Measurements from ENCODE around the gene PTX4. TPM values are rescaled to one million over a fixed set of nuclear protein-coding genes. Genes with fewer than 3 reads are reported as not detected.

Gene PTX4
- total RNA-seq, 1 donor from 2014 or later, result not detected

- TF ChIP-seq, protein P1, sequence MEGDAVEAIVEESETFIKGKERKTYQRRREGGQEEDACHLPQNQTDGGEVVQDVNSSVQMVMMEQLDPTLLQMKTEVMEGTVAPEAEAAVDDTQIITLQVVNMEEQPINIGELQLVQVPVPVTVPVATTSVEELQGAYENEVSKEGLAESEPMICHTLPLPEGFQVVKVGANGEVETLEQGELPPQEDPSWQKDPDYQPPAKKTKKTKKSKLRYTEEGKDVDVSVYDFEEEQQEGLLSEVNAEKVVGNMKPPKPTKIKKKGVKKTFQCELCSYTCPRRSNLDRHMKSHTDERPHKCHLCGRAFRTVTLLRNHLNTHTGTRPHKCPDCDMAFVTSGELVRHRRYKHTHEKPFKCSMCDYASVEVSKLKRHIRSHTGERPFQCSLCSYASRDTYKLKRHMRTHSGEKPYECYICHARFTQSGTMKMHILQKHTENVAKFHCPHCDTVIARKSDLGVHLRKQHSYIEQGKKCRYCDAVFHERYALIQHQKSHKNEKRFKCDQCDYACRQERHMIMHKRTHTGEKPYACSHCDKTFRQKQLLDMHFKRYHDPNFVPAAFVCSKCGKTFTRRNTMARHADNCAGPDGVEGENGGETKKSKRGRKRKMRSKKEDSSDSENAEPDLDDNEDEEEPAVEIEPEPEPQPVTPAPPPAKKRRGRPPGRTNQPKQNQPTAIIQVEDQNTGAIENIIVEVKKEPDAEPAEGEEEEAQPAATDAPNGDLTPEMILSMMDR (conservative IDR thresholded peaks at IDR 0.05; ENCODE audit: low read depth, low read length), result no peak
- DNase-seq (ENCODE audit: low read depth), result no peak
- H3K4me3 ChIP-seq (ENCODE audit: low read depth, low read length), result no peak overlapping the region
These were observed 35.0 kb upstream of the PTX4 start for GRCh38 chr16:1523581-1524245.

DNA sequence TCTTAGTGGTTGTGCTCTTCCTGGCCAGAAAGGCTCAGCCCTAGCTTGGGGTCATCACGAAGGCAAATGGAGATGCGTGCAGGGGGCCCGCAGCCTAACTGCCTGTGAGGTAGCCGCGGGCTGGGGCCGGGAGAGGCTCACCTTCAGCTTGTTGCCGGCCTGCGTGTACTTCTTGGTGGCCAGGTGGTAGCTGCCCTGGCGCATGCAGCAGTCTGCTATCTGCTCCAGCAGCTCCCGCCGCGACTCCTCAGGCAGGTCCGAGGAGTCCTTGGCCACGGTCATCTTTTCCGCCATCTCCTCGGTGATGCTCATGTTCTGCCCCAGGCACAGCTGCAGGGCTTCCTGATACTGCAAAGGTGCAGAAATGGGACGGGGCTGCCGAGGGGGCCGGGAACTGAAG, 31.7 kb upstream of the PTX4 start:
- no peak for DNase-seq (ENCODE audit: low read depth)
- TF ChIP-seq, protein P1 (conservative IDR thresholded peaks at IDR 0.05; ENCODE audit: low read depth, low read length), result no peak
- no peak overlapping the region for H3K4me3 ChIP-seq (ENCODE audit: low read depth, low read length)

DNA sequence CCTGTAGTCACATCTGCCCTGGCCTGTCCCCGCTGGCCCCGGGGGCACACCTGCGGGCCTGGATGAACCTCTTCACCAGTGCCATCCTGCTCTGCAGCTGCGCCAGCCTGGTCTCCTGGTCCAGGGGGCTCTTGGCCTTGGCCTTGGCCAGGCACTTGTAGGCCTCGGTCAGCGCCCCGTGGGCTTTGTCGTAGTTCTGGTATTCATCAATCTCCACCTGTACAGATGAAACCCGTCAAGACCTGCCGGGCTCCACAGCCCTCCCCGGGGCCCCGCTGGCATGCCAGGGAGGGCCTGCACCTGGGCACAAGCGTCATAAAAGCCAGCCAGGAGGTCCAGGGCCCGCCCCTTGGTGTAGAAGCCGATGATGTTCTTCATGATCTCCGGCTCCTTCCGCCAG, 31.1 kb upstream of the PTX4 start:
- TF ChIP-seq, protein P1 (conservative IDR thresholded peaks at IDR 0.05; ENCODE audit: low read depth, low read length), result no peak
- DNase-seq (ENCODE audit: low read depth), result no peak
- H3K4me3 ChIP-seq (ENCODE audit: low read depth, low read length), result no peak overlapping the region

GRCh38 chr16:1518626-1519135, 29.9 kb upstream of the PTX4 start:
- no peak for DNase-seq (ENCODE audit: low read depth)
- TF ChIP-seq, protein P1 (conservative IDR thresholded peaks at IDR 0.05; ENCODE audit: low read depth, low read length), result no peak
- no peak overlapping the region for H3K4me3 ChIP-seq (ENCODE audit: low read depth, low read length)

- H3K4me3 ChIP-seq (ENCODE audit: low read depth, low read length), result no peak overlapping the region
- no peak for DNase-seq (ENCODE audit: low read depth)
- TF ChIP-seq, protein P1 (conservative IDR thresholded peaks at IDR 0.05; ENCODE audit: low read depth, low read length), result no peak
These were observed 25.8 kb upstream of the PTX4 start for GRCh38 chr16:1514507-1514906.

DNA sequence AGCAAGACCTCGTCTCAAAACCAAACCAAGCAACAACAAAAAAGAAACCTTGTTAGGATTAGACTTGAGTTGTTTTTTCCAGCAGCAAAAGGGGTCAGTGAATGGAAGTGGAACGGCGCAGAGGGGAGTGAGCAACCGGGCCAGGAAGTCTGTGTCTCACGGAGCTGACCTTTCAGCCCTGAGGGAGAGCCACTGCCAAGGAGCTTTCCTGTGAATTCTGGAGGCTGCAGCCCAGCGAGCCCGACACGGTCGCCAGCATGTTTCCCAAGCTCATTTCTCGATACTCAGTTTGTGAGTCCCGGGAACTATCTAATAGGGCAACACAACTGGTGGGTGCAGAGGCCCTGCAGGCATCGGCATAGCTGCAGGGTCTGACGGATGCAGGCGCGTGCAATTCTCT, 24.0 kb upstream of the PTX4 start:
- no peak overlapping the region for H3K4me3 ChIP-seq (ENCODE audit: low read depth, low read length)
- no peak for DNase-seq (ENCODE audit: low read depth)
- TF ChIP-seq, protein P1 (conservative IDR thresholded peaks at IDR 0.05; ENCODE audit: low read depth, low read length), result no peak

All from epithelial cell of proximal tubule (primary cell).